Esophagus muscularis mucosa (tissue), 3 donors: ENCODE measurements around the gene DYNLRB2.

ENCODE experiments used
- CTCF ChIP-seq, 3 experiments: fragments of 200-600 bp in 2 of 3; fragments of 450-650 bp in 1 of 3; sonication (generic) in 2 of 3; IDR thresholded peaks; one replicate each; pipeline ENCODE4 v1.5.1; 2017 to 2019; ENCODE audit warnings: antibody characterized with exemption in 3 of 3, mild to moderate bottlenecking in 2 of 3, moderate library complexity in 1 of 3
- POLR2A ChIP-seq: fragments of 450-650 bp; IDR thresholded peaks from one replicate; pipeline ENCODE4 v1.6.1; 2017; ENCODE audit warnings: antibody characterized with exemption, moderate library complexity, mild to moderate bottlenecking, low read depth

GRCh38 chr16:80564394-80564793, 23.6 kb downstream of the DYNLRB2 start:
- no peak for TF ChIP-seq CTCF (IDR thresholded peaks at IDR 0.05)
- TF ChIP-seq POLR2A, result no peak
